GM19452 (cell line): Measurements from ENCODE around the gene CAPS.
"Not testable (repeated sequence)": the region's sequence is repeated elsewhere in the genome, so short reads cannot be mapped to it uniquely, and the experiment has no call there.

Experiments
- ATAC-seq: cut with Tn5 transposase; IDR thresholded peaks from one replicate; pipeline ENCODE4 v1.9.1; 2021; ENCODE audit not compliant: unreplicated experiment

The CAPS gene

DNA sequence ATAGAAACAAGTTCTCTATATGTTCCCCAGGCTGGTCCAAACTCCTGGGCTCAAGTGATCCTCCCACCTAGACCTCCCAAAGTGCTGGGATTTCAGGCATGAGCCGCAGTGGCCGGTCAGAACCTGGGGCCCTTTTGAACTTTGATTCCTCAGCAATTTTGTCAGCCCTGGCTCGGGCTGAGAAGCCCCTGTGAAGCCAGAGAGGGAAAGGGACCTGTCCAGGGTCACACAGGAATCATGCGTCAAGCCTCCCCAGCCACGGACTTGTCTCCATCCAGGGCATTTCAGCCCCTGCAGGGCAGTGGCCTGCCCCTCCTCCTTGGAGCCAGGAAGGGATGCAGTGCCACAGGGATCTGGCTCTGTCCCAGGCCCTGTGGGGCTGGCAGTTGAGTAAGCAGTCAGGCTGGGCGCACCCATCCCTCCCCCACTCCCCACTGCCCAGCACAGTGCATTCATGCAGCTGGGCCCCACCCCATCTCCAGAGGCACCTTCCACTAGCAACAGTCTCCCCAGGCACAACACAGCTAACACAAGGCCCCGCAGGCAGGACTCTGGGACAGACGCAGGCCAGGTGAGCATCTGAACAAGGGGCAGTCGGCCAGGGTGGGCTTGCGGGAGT, at the start of gene CAPS:
TSS of gene CAPS (plus strand) at position 516 of the 619 bp plus-strand sequence. CDS start 153 bp downstream, outside the sequence.
- no peak for ATAC-seq

DNA sequence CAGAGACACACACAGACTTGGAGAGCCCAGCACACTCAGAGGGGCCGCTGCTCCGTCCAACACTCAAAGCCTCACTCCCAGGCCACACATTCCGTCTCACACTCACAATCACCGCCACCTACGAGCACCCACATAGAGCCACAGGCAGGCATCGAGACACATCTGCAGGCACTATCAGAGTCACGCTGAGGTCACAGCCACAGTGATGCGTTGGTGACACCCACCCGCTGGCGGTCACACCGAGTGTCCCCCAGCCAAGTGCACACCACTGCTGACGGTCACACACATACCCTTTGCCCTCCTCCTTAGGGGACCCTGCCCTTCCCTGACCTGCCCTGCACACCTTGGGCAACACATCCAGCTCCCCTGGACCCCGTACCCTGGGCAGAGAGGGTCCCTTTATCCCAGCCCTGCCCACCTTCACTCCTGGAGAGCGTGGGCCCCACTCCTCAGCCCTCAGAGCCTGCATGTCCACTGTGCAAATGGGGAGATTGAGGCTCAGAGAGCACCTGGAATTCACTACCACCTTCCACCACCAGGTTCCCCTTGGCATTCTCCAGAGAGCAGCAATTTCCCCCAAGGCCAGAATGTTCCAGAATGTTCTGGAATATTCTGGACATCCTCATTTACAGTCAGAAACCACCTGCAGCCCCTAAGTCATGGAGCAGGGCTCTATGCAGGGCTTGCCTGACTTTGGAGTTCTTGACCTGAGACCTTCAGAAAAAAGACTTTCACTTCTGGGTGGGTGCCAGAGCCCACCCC, 49.1 kb upstream of the CAPS start:
- no peak for ATAC-seq

DNA sequence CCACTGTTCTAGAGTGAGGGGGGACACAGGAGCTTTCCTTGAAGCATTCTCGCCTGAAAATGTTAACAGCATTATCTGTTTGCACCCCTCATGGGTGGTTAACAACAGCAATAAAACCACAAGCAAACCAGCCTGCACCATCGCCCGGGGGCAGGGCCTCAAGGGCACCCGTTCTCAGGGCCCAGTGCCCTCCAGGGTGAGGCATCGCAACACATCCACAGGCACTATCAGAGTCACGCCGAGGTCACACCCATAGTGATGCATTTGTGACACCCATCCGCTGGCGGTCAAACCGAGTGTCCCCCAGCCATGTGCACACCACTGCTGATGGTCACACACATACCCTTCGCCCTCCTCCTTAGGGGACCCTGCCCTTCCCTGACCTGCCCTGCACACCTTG, 48.3 kb upstream of the CAPS start:
- no peak for ATAC-seq

DNA sequence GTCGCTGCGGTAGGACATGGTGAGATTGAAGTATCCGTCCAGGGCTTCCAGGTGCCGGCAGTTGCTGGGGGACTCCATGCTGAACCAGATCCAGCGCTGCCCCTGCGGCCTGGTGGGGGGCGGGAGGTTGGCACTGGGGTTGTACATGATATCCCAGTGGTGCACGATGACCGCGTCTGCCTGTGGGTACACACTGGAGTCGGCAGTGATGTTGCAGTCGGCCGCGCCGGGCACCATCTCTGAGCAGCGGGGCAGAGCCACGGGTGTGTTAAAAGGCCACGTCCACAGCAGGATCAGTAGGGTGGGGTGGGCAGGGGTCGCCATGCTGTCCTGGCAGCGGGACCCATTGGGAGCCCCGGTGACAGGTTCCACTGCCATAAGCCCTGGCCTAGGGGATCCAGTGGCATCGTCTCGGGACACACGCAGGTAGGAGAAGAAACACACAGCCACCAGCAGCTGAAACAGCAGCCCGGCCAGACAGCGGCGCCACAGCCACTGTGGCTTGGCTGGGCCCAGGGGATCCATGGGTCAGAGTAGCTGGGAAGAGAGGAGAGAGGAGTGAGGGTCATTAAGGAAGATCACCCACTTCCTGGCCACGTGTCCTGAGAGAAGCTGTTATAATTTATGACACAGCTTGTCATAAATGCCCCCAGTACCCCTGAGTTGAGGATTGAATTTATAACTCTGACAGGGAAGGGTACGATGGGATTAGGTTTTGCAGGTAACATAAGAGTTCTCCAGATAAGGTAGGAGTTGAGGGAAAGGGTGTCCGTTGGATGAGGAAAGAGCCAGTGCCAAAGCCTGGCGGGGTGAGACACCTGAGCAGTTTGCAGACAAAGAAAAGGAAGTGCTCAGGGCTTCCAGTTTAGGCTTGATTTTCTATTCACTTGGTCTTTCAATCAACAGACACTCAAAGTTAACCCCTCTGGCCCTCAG, 46.6 kb upstream of the CAPS start:
- ATAC-seq = no peak

DNA sequence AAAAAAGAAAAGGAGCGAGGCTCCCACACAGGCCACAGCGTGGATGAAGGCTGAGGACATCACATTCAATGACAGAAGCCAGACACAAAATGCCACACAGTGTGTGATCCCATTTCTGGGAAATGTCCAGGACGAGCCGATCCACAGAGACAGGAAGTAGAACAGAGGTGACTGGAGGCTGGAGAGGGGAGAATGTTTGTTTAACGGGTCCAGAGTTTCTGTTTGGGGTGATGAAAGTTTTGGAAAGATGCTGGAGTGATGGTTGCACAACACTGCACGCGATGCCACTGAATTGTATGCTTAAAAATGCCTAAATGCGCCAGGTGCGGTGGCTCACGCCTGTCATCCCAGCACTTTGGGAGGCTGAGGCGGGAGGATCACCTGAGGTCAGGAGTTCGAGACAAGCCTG, 43.1 kb upstream of the CAPS start:
- ATAC-seq = no peak

DNA sequence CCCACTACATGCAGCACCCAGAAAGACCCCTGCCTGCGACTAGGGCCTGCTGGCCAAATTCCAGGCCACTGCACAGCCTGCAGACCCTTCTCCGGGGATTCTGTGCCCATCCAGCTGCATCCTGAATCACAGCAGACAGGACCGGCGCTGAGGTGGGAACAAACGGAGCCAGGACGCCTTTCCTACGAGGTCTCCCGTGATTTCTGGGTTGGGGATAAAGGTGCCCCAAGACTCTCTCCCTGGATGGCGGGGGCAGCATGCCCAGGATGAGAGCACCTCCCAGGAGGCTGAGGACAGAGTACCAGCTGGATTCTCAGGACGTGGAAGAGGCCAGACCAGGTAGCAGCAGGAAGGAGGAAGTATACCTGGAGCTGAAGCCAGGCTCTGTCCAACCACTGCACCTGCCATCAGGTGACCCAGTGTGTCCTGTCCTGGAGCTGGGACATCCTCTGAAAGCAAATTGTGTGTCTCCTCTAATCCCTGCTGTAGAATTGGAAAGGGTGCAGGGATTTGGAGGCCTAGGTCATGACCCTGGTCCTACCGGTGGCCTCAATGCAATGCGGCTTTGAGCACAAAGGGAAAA, 40.3 kb upstream of the CAPS start:
- no peak for ATAC-seq

DNA sequence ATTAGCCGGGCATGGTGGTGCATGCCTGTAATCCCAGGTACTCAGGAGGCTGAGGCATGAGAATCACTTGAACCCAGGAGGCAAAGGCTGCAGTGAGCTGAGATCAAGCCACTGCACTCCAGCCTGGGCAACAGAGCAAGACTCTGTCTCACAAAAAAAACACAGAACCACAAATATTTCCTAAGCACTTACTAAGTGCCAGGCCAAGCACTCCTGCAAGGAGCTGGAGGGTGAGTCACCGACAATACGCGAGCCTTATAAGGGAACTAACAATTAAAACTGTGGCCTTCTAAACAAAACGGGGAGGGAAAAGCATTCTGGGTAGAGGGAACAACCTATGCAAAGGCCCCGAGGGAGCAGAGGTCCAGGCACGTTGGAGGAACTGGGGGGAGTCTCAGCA, 39.6 kb upstream of the CAPS start:
- ATAC-seq = not testable (repeated sequence)

DNA sequence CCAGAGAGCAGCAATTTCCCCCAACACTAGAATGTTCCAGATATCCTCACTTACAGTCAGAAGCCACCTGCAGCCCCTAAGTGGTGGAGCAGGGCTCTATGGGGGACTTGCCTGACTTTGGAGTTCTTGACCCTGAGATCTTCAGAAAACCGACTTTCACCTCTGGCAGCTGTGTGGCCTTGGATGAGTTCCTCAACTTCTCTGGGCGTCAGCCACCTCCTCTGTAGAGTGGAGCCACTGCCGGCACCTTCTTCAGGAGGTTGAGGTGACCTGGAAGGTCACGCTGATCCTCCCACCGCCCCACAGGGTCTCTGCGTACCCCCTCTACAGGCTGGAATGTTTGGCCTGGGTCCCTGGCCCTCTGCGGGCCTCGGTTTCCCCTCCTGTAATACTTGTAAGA, 36.6 kb upstream of the CAPS start:
- ATAC-seq = no peak

DNA sequence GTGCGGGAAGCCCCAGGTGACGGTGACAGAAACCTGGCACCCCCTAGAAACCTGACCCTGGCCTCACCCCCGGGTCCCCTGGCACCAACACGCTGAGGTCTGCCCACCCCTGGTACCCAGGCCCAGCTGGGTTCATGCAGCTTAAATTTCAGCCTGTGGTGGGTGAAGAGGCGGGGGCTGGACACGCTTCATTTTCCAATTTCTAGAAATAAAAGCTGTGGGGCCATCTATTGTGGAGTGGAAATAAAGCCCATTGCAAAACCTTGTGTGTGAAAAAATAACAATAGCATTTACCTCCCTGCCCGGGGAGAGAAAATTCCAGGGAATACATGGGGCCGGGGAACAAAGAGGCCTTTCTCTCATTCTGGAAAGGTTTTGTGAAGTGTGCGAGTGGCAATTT, 36.2 kb upstream of the CAPS start:
- no peak for ATAC-seq

DNA sequence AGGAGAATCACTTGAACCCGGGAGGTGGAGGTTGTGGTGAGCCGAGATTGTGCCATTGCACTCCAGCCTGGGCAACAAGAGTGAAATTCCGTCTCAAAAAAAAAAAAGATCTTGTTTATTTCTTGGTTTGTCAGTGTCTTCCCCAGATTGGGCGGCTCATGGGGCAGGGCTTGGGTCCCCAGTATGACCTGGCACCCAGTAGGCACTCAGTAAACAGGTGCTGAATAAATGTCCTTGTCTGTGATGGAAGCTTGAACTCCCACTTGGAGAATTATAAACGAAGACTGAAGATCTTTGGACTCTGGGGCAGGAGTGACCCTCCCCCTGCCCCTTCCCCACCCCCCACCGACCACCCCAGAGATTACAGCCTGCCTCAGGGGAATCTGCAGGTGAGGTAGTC, 33.9 kb upstream of the CAPS start:
- no peak for ATAC-seq

DNA sequence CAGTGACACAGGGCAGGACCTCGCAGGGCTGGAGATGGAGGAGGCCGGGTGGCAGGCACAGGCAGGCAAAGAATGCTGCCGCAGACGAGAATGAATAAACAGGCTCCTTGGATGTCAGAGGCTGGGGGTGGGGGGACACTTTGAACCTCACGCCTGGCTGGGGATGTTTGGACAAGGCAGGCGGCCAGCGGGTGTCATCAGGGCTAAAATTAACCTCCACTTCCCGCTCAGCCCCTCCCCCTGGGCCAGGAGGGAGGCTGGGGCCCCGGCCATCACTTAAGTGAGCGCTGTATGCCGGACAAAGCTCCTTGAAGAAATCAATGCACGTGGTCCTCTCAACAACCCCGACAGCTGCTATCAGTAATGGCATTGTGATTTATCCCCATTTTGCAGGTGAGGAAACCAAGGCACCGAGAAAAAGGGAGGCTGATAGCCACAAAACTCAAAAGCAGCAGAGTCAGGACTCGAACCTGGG, 33.4 kb upstream of the CAPS start:
- ATAC-seq = no peak

DNA sequence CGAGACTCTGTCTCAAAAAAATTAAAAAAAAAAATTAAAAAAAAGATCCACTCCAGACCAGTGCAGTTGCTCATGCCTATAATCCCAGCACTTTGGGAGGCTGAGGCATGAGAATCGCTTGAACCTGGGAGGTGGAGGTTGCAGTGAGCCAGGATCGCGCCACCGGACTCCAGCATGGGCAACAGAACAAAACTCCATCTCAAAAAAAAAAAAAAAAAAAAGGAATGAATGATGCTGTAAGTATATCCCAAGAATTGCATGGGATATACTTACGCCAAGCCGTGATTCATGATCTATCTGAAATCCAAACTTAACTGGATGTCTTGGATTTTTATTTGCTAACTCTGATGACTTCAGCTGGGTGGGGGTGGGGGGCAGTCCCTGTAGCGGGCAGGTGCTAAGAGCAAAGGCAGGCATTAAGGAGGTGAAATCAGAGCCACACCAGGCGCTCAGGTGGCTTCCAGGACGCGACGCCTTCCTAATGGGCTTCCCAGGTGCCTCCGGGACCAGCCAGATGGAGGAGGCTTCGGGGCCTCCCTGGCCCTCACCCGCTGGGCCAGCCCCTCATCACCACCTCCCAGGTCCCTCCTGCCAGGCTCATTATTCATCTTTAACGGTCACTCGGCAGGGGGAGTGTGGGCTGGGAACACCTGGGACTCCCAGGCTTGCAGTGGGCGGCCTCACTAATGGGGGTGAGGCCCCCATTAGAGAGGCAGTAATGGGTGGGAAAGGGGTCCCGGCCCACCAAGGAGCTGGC, 32.3 kb upstream of the CAPS start:
- ATAC-seq = no peak

DNA sequence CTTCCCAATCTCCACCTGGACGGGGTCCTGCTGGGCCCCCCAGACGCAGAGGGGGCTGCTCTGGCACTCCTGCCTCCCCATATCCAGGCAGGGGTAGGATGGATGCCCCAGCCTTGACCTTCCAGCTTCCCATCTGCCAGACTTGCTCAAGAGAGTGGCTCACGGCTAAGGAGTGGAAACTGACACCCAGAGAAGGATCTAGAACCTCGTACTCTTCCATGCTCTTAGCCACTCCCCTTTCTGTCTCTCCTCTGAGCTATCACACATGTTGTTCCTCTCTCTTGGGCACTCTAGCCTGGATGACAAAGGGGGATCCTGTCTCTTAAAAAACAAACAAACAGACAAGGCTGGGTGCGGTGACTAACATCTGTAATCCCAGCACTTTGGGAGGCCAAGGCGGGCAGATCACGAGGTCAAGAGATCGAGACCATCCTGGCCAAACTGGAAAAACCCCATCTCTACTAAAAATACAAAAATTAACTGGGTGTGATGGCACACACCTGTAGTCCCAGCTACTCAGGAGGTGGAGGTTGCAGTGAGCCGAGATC, 31.6 kb upstream of the CAPS start:
- no peak for ATAC-seq

DNA sequence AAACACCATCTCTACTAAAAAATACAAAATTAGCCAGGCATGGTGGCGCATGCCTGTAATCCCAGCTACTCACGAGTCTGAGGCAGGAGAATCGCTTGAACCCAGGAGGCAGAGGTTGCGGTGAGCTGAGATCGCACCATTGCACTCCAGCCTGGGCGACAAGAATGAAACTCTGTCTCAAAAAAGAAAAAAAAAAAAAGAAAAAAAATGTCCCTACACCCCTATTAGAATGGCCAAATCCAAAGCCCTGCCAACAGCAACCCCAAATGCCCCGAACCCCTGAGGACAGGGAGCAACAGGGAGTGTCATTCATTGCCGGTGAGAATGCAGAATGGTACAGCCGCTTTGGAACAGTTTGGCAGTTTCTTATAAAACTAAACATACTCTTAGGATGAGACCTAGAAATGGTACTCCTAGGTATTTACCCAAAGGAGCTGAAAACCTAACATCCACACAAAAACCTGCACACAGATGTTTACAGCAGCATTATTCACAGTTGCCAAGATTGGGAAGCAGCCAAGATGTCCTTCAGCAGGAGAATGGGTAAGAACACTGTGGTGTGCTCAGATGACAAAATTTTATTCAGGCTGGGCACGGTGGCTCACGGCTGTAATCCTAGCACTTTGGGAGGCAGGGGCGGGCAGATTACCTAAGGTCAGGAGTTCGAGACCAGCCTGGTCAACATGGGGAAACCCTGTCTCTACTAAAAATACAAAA, 30.7 kb upstream of the CAPS start:
- ATAC-seq = not testable (repeated sequence)

DNA sequence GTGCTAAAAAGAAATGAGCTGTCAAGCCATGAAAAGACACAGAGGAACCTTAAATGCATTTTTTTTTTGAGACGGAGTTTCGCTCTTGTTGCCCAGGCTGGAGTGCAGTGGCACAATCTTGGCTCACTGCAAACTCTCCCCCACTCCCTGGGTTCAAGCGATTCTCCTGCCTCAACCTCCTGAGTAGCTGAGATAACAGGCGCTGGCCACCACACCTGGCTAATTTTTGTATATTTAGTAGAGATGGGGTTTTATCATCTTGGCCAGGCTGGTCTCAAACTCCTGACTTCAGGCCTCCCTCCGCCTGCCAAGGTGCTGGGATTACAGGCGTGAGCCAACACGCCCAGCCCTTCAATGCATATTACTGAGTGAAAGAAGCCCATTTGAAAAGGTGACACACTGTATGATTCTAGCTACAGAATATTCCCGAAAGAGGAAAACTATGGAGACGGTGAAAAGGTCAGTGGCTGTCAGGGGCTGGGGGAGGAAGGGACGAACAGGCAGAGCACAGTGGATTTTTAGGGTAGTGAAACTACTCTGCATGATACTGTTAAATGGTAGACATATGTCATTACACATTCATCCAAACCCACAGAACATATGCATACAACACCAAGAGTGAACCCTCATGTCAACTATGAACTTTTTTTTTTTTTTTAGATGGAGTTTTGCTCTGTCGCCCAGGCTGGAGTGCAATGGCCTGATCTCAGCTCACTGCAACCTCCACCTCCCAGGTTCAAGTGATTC, 29.8 kb upstream of the CAPS start:
- ATAC-seq = not testable (repeated sequence)

DNA sequence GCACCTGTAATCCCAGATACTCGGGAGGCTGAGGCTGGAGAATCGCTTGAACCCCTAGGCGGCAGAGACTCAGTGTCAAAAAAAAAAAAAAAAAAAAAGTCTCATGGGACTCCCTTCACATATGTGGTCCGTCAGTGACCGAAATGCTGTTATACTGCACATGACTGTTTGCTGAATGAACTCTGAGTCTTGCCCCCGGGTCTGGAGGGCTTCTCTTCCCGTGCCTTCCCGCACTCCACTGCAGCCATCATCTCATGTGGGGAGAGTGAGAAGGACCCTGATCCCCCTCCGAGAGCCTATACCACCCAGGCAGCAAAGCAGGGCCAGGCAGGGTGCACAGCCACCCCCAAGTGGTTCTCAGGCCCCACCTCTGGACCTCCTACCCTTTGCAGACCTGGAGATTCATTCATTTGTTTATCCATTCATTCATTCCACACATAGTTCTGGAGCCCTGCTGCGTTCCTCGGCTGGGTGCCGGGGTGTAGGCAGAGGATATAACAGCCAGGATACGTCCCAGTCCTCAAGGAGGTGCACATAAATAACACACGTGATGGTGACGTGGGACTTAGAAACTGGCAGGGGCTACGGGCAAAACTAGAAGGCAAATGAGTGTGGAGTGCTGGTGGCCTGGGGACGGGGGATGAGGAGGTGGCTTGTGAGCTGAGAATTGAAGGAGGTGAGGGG, 24.6 kb upstream of the CAPS start:
- no peak for ATAC-seq

DNA sequence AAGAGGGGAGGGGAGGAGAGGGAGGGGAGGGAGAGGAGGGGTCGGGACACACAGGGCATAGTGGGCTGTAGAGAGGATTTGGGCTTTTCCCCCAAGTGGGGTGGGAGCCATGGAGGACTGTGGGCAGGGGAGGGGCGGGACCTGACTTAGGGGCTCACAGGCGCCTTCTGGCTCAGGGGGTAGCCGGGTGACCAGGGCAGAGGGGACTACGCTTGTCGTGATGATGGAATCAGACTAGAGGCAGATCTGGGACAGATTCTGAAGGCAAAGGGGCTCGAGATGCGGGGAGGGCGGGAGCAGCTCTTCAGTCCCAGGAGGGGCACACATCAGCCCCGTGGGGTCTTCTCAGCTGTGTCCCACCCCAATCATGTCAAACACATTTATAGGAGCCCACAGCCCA, 24.0 kb upstream of the CAPS start:
- ATAC-seq = no peak

DNA sequence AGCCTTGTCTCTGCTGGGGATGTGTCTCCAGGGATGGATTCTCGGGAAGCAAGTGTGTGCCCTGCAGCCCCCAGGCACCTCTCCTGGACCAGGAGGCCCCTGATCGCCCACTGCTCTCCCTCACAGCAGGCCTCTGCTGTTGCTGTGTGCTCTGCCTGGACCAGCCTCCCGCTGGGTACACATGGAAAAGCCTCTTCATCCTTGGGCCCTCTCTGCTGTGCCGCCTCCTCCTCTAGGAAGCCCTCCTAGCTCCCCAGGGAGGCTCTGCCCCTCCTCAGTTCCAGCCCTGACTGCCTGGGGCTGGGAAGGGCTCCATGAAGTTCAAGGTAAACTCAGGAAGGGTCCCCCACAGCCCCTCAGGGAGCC, 22.5 kb upstream of the CAPS start:
- ATAC-seq = no peak
